PC-3 (cell line): ENCODE data around the gene ELMO3. TPM values are rescaled to one million over a fixed set of nuclear protein-coding genes. Genes with fewer than 3 reads are reported as not detected.

ENCODE experiments used
- ATAC-seq: fragments of 200-7000 bp; cut with Tn5 transposase; 2 replicates; pipeline ENCODE4 v1.9.1; 2020; ENCODE audit warnings: mild to moderate bottlenecking, moderate library complexity
- BruUV-seq: library from RNA; stranded (reverse); fragments of 400-500 nt; replicated peaks from 2 replicates; lab custom pipeline; 2021; lab: Mats Ljungman, UMichigan
- CTCF ChIA-PET: fragments of 300-600 bp; sonication (Branson Sonifier 250); formaldehyde crosslinking; loops from one replicate; lab custom pipeline; 2022; ENCODE audit warnings: antibody characterized with exemption; lab: Charles Lee
- POLR2A ChIA-PET: fragments of 300-600 bp; sonication (Branson Sonifier 250); formaldehyde crosslinking; loops from one replicate; lab custom pipeline; 2022; ENCODE audit warnings: antibody characterized with exemption; ENCODE audit not compliant: unreplicated experiment; lab: Charles Lee
- DNase-seq: peaks from one replicate; pipeline ENCODE4 v3.0.0-alpha.2; 2015
- H2AFZ ChIP-seq: fragments of 300-600 bp; sonication (generic); 2 replicates; pipeline ENCODE4 v1.6.0; 2016; ENCODE audit warnings: antibody characterized with exemption, low read length
- H3F3A ChIP-seq: fragments of 300-600 bp; sonication (generic); one replicate; pipeline ENCODE4 v1.6.0; 2017; ENCODE audit warnings: antibody characterized with exemption, low read length, control low read depth, mild to moderate bottlenecking; ENCODE audit not compliant: unreplicated experiment
- H3K27ac ChIP-seq: fragments of 300-600 bp; sonication (generic); 2 replicates; pipeline ENCODE4 v1.5.1; 2016; ENCODE audit warnings: mild to moderate bottlenecking, low read length
- H3K27me3 ChIP-seq: fragments of 300-600 bp; sonication (generic); 2 replicates; pipeline ENCODE4 v1.6.1; 2016; ENCODE audit warnings: low read length, mixed read lengths
- H3K36me3 ChIP-seq: fragments of 300-600 bp; sonication (generic); 2 replicates; pipeline ENCODE4 v1.6.1; 2016; ENCODE audit warnings: low read depth, mixed run types, low read length, mixed read lengths
- H3K4me1 ChIP-seq: fragments of 300-600 bp; sonication (generic); 2 replicates; pipeline ENCODE4 v1.5.1; 2016; ENCODE audit warnings: low read length; ENCODE audit not compliant: insufficient read depth
- H3K4me2 ChIP-seq: fragments of 300-600 bp; sonication (generic); 2 replicates; pipeline ENCODE4 v1.6.0; 2016; ENCODE audit warnings: low read length
- H3K4me3 ChIP-seq: fragments of 300-600 bp; sonication (generic); 2 replicates; pipeline ENCODE4 v1.5.1; 2016; ENCODE audit warnings: mild to moderate bottlenecking, low read length, mixed read lengths
- H3K79me2 ChIP-seq: fragments of 300-600 bp; sonication (generic); 2 replicates; pipeline ENCODE4 v1.6.1; 2017; ENCODE audit warnings: low read length, mixed read lengths
- H3K9ac ChIP-seq: fragments of 300-600 bp; sonication (generic); 2 replicates; pipeline ENCODE4 v1.6.0; 2016; ENCODE audit warnings: mild to moderate bottlenecking, low read length
- H3K9me2 ChIP-seq: fragments of 300-600 bp; sonication (generic); replicated peaks from 2 replicates; pipeline ENCODE4 v1.6.1; 2016; ENCODE audit warnings: mixed run types, low read length, mixed read lengths
- H3K9me3 ChIP-seq: fragments of 300-600 bp; sonication (generic); 2 replicates; pipeline ENCODE4 v1.6.1; 2016; ENCODE audit warnings: low read length, mixed read lengths
- H4K20me1 ChIP-seq: fragments of 300-600 bp; sonication (generic); 2 replicates; pipeline ENCODE4 v1.6.1; 2016; ENCODE audit warnings: low read length, mixed read lengths
- EZH2 ChIP-seq: fragments of 300-600 bp; sonication (generic); IDR thresholded peaks from one replicate; pipeline ENCODE4 v1.6.1; 2017; ENCODE audit warnings: antibody characterized with exemption, mild to moderate bottlenecking, low read length; ENCODE audit not compliant: unreplicated experiment
- EZH2phosphoT487 ChIP-seq: fragments of 300-600 bp; sonication (generic); IDR thresholded peaks from 2 replicates; pipeline ENCODE4 v1.6.1; 2018; ENCODE audit warnings: mild to moderate bottlenecking, antibody characterized with exemption, low read length, borderline replicate concordance
- intact Hi-C: fragments of 100-400 bp; cut with micrococcal nuclease; formaldehyde crosslinking; loops from 2 replicates; pipeline ENCODE4 v1.9.0; 2023
- total RNA-seq: library from RNA; depleted of rRNA; stranded (reverse); fragments of >200 nt; gene quantifications from 2 replicates; pipeline ENCODE4 v1.2.3, GENCODE V29; 2014
- TF ChIP-seq, protein P1 (sequence below): fragments of 300-600 bp; sonication (generic); conservative IDR thresholded peaks from 2 replicates; pipeline ENCODE4 v1.5.1; 2017; ENCODE audit warnings: antibody characterized with exemption, low read depth, mild to moderate bottlenecking, low read length

The ELMO3 gene
- total RNA-seq, 1 experiment from 2014 or later: 2.2 TPM

DNA sequence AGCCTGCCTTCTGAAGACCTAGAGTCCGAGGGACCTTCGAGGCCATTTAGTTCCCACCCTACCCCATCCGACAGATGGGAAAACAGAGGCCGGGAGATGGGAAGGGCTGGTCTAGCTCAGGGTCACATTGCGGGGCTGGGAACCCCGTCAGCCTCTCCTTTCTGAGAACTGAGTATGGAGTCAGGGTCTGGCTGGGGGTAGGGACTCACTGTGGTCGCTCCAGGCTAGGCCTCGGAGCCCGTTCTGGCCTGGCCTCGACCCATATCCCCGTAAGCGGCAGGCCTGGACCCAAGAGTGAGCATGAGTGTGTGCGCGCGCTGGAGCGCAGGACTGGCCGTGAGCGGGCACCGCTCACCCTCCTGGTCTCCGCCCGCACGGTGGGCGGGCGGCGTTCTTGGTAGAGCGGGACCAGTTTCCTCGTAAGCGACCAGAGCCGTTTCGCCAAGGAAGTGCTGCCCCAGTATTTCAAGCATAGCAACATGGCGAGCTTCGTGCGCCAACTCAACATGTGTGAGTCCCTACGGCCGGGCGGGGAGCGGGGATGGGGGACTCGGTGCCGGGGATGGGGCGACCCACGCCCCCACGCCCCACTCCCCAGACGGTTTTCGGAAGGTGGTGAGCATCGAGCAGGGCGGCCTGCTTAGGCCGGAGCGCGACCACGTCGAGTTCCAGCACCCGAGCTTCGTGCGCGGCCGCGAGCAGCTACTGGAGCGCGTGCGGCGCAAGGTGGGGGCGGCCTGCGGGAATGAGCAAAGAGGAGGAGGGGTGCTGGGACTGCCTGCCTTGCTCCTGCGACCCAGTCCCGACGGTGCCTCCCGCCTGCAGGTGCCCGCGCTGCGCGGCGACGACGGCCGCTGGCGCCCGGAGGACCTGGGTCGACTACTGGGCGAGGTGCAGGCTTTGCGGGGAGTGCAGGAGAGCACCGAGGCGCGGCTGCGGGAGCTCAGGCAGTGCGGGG lies 33.5 kb upstream of the ELMO3 start:
- no peak for TF ChIP-seq EZH2
- TF ChIP-seq EZH2phosphoT487: no peak
- TF ChIP-seq, protein P1, sequence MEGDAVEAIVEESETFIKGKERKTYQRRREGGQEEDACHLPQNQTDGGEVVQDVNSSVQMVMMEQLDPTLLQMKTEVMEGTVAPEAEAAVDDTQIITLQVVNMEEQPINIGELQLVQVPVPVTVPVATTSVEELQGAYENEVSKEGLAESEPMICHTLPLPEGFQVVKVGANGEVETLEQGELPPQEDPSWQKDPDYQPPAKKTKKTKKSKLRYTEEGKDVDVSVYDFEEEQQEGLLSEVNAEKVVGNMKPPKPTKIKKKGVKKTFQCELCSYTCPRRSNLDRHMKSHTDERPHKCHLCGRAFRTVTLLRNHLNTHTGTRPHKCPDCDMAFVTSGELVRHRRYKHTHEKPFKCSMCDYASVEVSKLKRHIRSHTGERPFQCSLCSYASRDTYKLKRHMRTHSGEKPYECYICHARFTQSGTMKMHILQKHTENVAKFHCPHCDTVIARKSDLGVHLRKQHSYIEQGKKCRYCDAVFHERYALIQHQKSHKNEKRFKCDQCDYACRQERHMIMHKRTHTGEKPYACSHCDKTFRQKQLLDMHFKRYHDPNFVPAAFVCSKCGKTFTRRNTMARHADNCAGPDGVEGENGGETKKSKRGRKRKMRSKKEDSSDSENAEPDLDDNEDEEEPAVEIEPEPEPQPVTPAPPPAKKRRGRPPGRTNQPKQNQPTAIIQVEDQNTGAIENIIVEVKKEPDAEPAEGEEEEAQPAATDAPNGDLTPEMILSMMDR: no peak
- H3K36me3 ChIP-seq: no peaks in the 10 kb centered on the region
- DNase-seq (no peak), ATAC-seq (no peak)
- no TSS peak for BruUV-seq
- POLR2A ChIA-PET: no interaction called here
- H3K4me2 ChIP-seq: no peak overlapping the region
- peaks cover 17% of the 10 kb centered on the region for H3K4me1 ChIP-seq
- no peaks in the 10 kb centered on the region for H4K20me1 ChIP-seq
- H3K27ac ChIP-seq: no peak overlapping the region
- H3K27me3 ChIP-seq: no peaks in the 10 kb centered on the region
- H3K79me2 ChIP-seq: no peaks in the 10 kb centered on the region
- no peak overlapping the region for H3K4me3 ChIP-seq
- no peaks in the 10 kb centered on the region for H3K9me2 ChIP-seq
- H3K9ac ChIP-seq: no peak overlapping the region
- intact Hi-C loops: no loop called here
- CTCF ChIA-PET: no interaction called here
- H3K9me3 ChIP-seq: no peaks in the 10 kb centered on the region
- no peak overlapping the region for H2AFZ ChIP-seq
- H3F3A ChIP-seq: no peaks in the 10 kb centered on the region

DNA sequence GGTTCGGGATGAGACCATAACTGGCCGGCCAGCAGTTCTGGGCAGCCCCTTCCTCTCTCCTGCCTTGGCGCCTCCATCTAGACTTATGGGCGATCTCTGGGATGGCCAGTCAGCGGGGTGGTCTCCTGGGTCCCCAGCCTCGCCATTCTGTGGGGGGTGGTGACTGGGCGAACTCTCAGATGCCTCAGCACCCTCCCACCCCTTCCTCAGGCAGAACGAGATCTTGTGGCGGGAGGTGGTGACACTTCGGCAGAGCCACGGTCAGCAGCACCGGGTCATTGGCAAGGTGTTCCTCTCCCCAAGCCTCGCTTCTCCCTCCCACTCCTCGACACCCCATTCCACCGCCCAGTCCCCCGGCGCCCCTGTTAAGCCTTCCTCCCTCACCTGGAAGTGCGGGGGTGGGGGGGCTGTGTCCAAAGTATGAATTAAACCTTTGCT lies 32.8 kb upstream of the ELMO3 start:
- ChIA-PET POLR2A (no interaction called here), CTCF (no interaction called here)
- Histone ChIP-seq H4K20me1 (no peaks in the 10 kb centered on the region), H3K4me3 (no peak overlapping the region), H3K79me2 (0 out of 2 replicates have a peak, but pooled peaks cover 2% of the 10 kb centered on the region), H3K9me3 (no peaks in the 10 kb centered on the region), H3K27ac (no peak overlapping the region), H3F3A (no peaks in the 10 kb centered on the region), H3K9ac (no peak overlapping the region), H3K36me3 (no peaks in the 10 kb centered on the region), H3K27me3 (no peaks in the 10 kb centered on the region), H3K9me2 (no peaks in the 10 kb centered on the region), H3K4me1 (peaks cover 22% of the 10 kb centered on the region), H3K4me2 (no peak overlapping the region), H2AFZ (no peak overlapping the region)
- ATAC-seq (no peak), DNase-seq (no peak)
- TF ChIP-seq EZH2: no peak
- TF ChIP-seq, protein P1: no peak
- TF ChIP-seq EZH2phosphoT487: no peak
- intact Hi-C loops: no loop called here
- no TSS peak for BruUV-seq
